Activated naive CD8-positive, alpha-beta T cell treated with anti-CD3 and anti-CD28 coated beads for 36 hours (primary cell): ENCODE data around the gene ASTL. TPM values are rescaled to one million over a fixed set of nuclear protein-coding genes. Genes with fewer than 3 reads are reported as not detected.

Source experiments
- DNase-seq: peaks from one replicate; pipeline ENCODE4 v3.0.0; 2021
- H3K27ac Mint-ChIP-seq: one replicate; pipeline ENCODE4 v1.8.0; 2022; ENCODE audit warnings: mild to moderate bottlenecking, moderate library complexity, mixed read lengths
- H3K27me3 Mint-ChIP-seq: one replicate; pipeline ENCODE4 v1.8.0; 2022; ENCODE audit warnings: mild to moderate bottlenecking, mixed read lengths
- H3K36me3 Mint-ChIP-seq: one replicate; pipeline ENCODE4 v1.8.0; 2021; ENCODE audit warnings: mild to moderate bottlenecking, mixed read lengths
- H3K4me1 Mint-ChIP-seq: one replicate; pipeline ENCODE4 v1.8.0; 2021; ENCODE audit warnings: mixed read lengths
- H3K4me3 Mint-ChIP-seq: one replicate; pipeline ENCODE4 v1.8.0; 2022; ENCODE audit warnings: mild to moderate bottlenecking, moderate library complexity, mixed read lengths
- H3K9me3 Mint-ChIP-seq: one replicate; pipeline ENCODE4 v1.8.0; 2022; ENCODE audit warnings: mixed read lengths
- total RNA-seq, 2 experiments: library from RNA; stranded (reverse); gene quantifications; one replicate each; pipeline ENCODE4 v1.2.3, GENCODE V29; 2021

The ASTL gene
- total RNA-seq, 2 experiments from 2014 or later = 22.1 to 23.3 TPM

DNA sequence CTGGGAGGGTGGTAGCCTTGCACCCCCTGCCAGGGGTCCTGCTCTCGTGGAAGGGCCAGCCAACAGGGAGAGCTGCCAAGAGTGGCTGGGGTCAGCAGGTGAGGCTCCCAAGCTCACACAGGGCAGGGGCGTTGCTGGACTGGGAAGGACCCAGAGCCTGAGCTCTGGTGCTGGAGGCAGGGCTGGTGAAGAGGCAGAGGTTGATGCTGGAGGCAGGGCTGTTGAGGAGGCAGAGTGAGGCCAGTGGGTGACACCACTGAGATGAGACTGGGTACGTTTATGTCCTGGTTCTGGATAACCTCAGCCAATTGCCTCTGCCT, 29.0 kb downstream of the ASTL start:
- no peak for DNase-seq
- Mint-ChIP-seq H3K36me3 (peaks cover 9% of the 10 kb centered on the region), H3K4me1 (no peaks in the 10 kb centered on the region), H3K9me3 (peaks cover 10% of the 10 kb centered on the region), H3K27me3 (no peaks in the 10 kb centered on the region), H3K27ac (no peak overlapping the region), H3K4me3 (no peak overlapping the region)

DNA sequence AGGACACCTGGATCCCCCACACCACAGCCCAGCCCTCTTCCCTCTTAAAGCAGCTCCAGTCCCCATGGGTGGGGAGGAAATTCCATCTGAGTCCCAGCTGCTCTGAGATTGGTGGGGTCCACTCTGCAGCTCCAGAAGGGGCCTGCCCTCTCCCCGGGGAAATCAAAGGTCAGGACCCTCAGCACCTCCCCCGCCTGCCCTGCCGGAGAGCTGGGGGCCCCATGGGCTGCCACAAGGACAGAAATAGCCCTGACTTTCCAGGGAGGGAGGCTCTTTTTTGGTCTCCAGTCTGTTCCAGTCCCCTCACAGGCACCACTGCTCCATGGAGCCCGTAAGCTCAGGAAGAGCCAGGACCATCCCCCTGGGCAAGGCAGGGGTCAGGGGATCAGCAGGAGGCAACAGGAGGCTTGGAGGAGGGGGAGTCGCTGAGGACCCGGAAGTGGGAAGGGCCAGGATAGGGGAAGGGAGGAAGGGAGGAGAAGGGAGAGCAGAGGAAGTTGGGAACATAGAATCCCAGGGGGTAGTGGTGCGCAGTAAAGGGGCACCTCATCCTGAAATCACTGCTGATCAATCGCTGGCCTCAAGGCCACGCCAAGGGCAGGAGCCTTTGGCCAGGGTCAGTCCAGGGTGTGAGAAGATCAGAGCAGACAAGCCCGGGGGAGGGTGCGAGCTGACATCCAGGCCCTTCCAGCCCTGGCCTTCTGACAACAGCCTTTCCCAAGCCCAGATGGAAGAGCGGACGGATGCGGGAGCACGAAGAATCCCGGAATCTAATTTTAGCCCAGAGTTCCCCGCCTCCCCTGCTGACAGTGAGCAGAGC, 29.6 kb downstream of the ASTL start:
- Mint-ChIP-seq H3K4me1 (no peaks in the 10 kb centered on the region), H3K4me3 (no peak overlapping the region), H3K27ac (no peak overlapping the region), H3K36me3 (peaks cover 9% of the 10 kb centered on the region), H3K27me3 (no peaks in the 10 kb centered on the region), H3K9me3 (peaks cover 10% of the 10 kb centered on the region)
- no peak for DNase-seq

GRCh38 chr2:96108151-96108540, 30.2 kb downstream of the ASTL start:
- no peak overlapping the region for H3K4me3 Mint-ChIP-seq
- no peaks in the 10 kb centered on the region for H3K4me1 Mint-ChIP-seq
- peaks cover 10% of the 10 kb centered on the region for H3K9me3 Mint-ChIP-seq
- H3K27me3 Mint-ChIP-seq = no peaks in the 10 kb centered on the region
- no peak for DNase-seq
- H3K27ac Mint-ChIP-seq = no peak overlapping the region
- H3K36me3 Mint-ChIP-seq = peaks cover 9% of the 10 kb centered on the region

- H3K27ac Mint-ChIP-seq = no peak overlapping the region
- no peaks in the 10 kb centered on the region for H3K4me1 Mint-ChIP-seq
- H3K36me3 Mint-ChIP-seq = peaks cover 9% of the 10 kb centered on the region
- no peak for DNase-seq
- no peak overlapping the region for H3K4me3 Mint-ChIP-seq
- no peaks in the 10 kb centered on the region for H3K27me3 Mint-ChIP-seq
- H3K9me3 Mint-ChIP-seq = peaks cover 10% of the 10 kb centered on the region
These were observed 30.6 kb downstream of the ASTL start for GRCh38 chr2:96107708-96108065.

- peaks cover 9% of the 10 kb centered on the region for H3K36me3 Mint-ChIP-seq
- DNase-seq = no peak
- H3K9me3 Mint-ChIP-seq = peaks cover 10% of the 10 kb centered on the region
- H3K4me3 Mint-ChIP-seq = no peak overlapping the region
- H3K27me3 Mint-ChIP-seq = no peaks in the 10 kb centered on the region
- no peak overlapping the region for H3K27ac Mint-ChIP-seq
- H3K4me1 Mint-ChIP-seq = no peaks in the 10 kb centered on the region
These were observed 31.2 kb downstream of the ASTL start for GRCh38 chr2:96106991-96107707.

- peaks cover 10% of the 10 kb centered on the region for H3K9me3 Mint-ChIP-seq
- no peaks in the 10 kb centered on the region for H3K27me3 Mint-ChIP-seq
- DNase-seq = no peak
- no peaks in the 10 kb centered on the region for H3K4me1 Mint-ChIP-seq
- peaks cover 9% of the 10 kb centered on the region for H3K36me3 Mint-ChIP-seq
- no peak overlapping the region for H3K27ac Mint-ChIP-seq
- no peak overlapping the region for H3K4me3 Mint-ChIP-seq
These were observed 32.1 kb downstream of the ASTL start for GRCh38 chr2:96105994-96106715.

- Mint-ChIP-seq H3K27ac (no peak overlapping the region), H3K4me1 (no peaks in the 10 kb centered on the region)
These were observed 33.0 kb downstream of the ASTL start for GRCh38 chr2:96105152-96105915.

DNA sequence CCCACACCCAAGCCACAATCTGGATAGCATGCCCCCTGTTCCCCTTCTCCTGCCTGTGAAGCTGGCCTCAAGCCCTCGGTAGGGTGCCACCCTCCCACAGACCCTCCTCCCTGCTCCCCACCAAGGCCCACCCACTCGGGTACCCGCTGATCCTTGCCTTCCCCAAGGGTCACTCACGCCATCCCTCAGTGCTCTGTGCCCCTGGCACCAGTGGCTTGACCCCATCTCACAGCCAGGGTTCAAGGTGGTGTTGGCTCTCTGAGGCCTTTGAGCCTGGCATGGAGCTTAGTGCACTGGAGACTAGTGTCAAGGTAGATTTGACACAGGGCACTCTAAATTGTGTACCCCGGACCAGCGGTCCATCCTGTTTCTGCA, 33.8 kb downstream of the ASTL start:
- no peaks in the 10 kb centered on the region for H3K4me1 Mint-ChIP-seq
- DNase-seq = no peak
- H3K27ac Mint-ChIP-seq = no peak overlapping the region
- peaks cover 9% of the 10 kb centered on the region for H3K36me3 Mint-ChIP-seq
- no peaks in the 10 kb centered on the region for H3K27me3 Mint-ChIP-seq
- H3K9me3 Mint-ChIP-seq = peaks cover 10% of the 10 kb centered on the region
- H3K4me3 Mint-ChIP-seq = no peak overlapping the region

More at GRCh38 chr2:96105152-96105915, 33.0 kb downstream of the ASTL start:
- no peak overlapping the region for H3K4me3 Mint-ChIP-seq
- peaks cover 10% of the 10 kb centered on the region for H3K9me3 Mint-ChIP-seq
- H3K27me3 Mint-ChIP-seq = no peaks in the 10 kb centered on the region
- DNase-seq = no peak
- H3K36me3 Mint-ChIP-seq = peaks cover 9% of the 10 kb centered on the region

DNA sequence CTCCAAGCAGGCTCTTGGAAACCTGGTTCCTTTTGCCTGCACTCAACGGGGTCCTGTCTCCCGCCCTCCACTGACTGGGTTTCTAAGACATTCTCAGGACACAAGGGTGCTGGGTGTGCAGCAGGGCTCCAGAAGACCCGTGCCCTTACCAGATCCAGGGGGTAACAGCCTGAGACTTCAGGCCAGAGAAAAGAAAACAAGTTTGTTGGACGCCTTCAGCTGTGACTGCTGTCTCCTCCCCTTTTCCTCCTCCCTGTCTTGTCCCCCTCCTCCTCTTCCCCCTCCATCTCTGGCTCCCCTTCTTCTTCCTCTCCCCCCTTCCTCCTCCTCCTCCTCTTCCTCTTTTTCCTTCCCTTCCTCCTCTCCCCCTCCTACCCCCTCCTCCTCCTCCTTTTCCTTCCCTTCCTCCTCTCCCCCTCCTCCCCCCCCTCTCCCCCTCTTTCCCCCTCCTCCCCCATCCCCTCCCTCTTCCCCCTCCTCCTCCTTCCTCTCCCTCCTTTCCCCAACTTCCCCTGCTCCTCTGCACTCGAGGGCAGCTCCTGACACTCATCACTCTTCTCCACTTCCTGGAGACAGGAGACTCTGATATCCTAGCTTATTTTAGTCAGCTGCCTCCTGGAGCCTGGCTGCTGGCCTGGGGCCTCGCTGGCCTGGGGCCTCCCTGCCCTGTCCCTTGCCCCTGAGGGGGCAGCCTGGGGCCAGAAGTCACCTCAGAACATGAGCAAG, 34.4 kb downstream of the ASTL start:
- H3K36me3 Mint-ChIP-seq = peaks cover 9% of the 10 kb centered on the region
- DNase-seq = no peak
- no peaks in the 10 kb centered on the region for H3K27me3 Mint-ChIP-seq
- peaks cover 10% of the 10 kb centered on the region for H3K9me3 Mint-ChIP-seq
- no peak overlapping the region for H3K4me3 Mint-ChIP-seq
- no peaks in the 10 kb centered on the region for H3K4me1 Mint-ChIP-seq
- no peak overlapping the region for H3K27ac Mint-ChIP-seq

DNA sequence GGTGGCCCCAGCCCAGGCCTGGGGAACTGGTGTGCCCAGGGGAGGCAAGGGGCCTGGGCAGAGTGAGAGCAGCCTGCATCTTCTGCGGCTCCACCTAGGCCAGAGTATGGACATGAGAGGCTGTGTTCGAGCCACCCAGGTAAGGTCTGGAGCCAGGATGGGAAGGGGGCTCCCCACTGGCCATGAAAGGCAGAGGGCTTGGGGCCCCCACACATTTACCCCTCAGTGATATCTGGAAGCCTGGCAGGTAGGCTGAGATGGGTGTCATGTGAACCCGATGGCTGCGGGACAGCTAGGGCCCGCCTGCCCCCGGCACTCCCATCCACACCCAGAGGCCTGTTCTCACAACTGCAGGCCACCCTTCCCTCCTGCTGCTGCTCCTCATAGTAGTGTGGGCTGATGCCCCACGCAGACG, 35.1 kb downstream of the ASTL start:
- peaks cover 10% of the 10 kb centered on the region for H3K9me3 Mint-ChIP-seq
- no peaks in the 10 kb centered on the region for H3K4me1 Mint-ChIP-seq
- no peaks in the 10 kb centered on the region for H3K27me3 Mint-ChIP-seq
- H3K36me3 Mint-ChIP-seq = peaks cover 9% of the 10 kb centered on the region
- H3K4me3 Mint-ChIP-seq = no peak overlapping the region
- H3K27ac Mint-ChIP-seq = no peak overlapping the region
- no peak for DNase-seq

GRCh38 chr2:96102596-96103186, 35.6 kb downstream of the ASTL start:
- no peak overlapping the region for H3K4me3 Mint-ChIP-seq
- H3K9me3 Mint-ChIP-seq = peaks cover 10% of the 10 kb centered on the region
- no peak for DNase-seq
- no peak overlapping the region for H3K27ac Mint-ChIP-seq
- no peaks in the 10 kb centered on the region for H3K4me1 Mint-ChIP-seq
- peaks cover 9% of the 10 kb centered on the region for H3K36me3 Mint-ChIP-seq
- no peaks in the 10 kb centered on the region for H3K27me3 Mint-ChIP-seq

GRCh38 chr2:96100893-96101304, 37.4 kb downstream of the ASTL start:
- Mint-ChIP-seq H3K27me3 (no peaks in the 10 kb centered on the region), H3K36me3 (peaks cover 9% of the 10 kb centered on the region), H3K27ac (no peak overlapping the region), H3K4me1 (no peaks in the 10 kb centered on the region), H3K4me3 (no peak overlapping the region), H3K9me3 (peaks cover 10% of the 10 kb centered on the region)
- DNase-seq = no peak

GRCh38 chr2:96099861-96100798, 38.2 kb downstream of the ASTL start:
- H3K4me3 Mint-ChIP-seq = no peak overlapping the region
- H3K36me3 Mint-ChIP-seq = peaks cover 2% of the 10 kb centered on the region
- no peaks in the 10 kb centered on the region for H3K4me1 Mint-ChIP-seq
- no peaks in the 10 kb centered on the region for H3K27me3 Mint-ChIP-seq
- H3K9me3 Mint-ChIP-seq = peaks cover 2% of the 10 kb centered on the region
- H3K27ac Mint-ChIP-seq = no peak overlapping the region
- DNase-seq = no peak
